Gastroesophageal sphincter (tissue), 4 donors: ENCODE measurements around the gene FREM1. TPM values are rescaled to one million over a fixed set of nuclear protein-coding genes. Genes with fewer than 3 reads are reported as not detected.

Experiments
- ATAC-seq: fragments of 150-250 bp; one replicate; pipeline ENCODE4 v1.9.1; 2016; ENCODE audit warnings: mild to moderate bottlenecking, moderate library complexity
- H3K27ac ChIP-seq, 4 donors: fragments of 200-600 bp; sonication (generic) in 3 of 4; 1 replicate in 3 of 4; 2 replicates in 1 of 4; pipeline ENCODE4 v1.5.1; 2016 to 2019
- H3K27me3 ChIP-seq: fragments of 200-600 bp; sonication (generic); one replicate; pipeline ENCODE4 v1.5.1; 2019
- H3K36me3 ChIP-seq, 2 donors: fragments of 200-600 bp; sonication (generic); one replicate each; pipeline ENCODE4 v1.5.1; 2019; ENCODE audit warnings: control low read depth in 1 of 2
- H3K4me1 ChIP-seq, 3 donors: fragments of 200-600 bp; sonication (generic); 1 replicate in 2 of 3; 2 replicates in 1 of 3; pipeline ENCODE4 v1.5.1; 2016 to 2019; ENCODE audit warnings: control low read depth in 2 of 3
- H3K4me3 ChIP-seq, 2 donors: fragments of 200-600 bp; sonication (generic); one replicate each; pipeline ENCODE4 v1.5.1; 2019; ENCODE audit warnings: mild to moderate bottlenecking in 1 of 2, moderate library complexity in 1 of 2
- H3K9me3 ChIP-seq, 3 donors: fragments of 200-600 bp; sonication (generic); one replicate each; pipeline ENCODE4 v1.5.1; 2017 to 2019; ENCODE audit warnings: control low read depth in 2 of 3
- CTCF ChIP-seq, 4 experiments: fragments of 200-600 bp in 2 of 4; fragments of 450-650 bp in 2 of 4; sonication (generic) in 1 of 4; IDR thresholded peaks; one replicate each; pipeline ENCODE4 v1.5.1; 2017 to 2019; ENCODE audit warnings: antibody characterized with exemption in 4 of 4, mild to moderate bottlenecking in 2 of 4, moderate library complexity in 2 of 4
- EP300 ChIP-seq: sonication (generic); formaldehyde crosslinking; IDR thresholded peaks from one replicate; pipeline ENCODE4 v1.6.1; 2017; ENCODE audit warnings: antibody characterized with exemption, mild to moderate bottlenecking
- POLR2A ChIP-seq, 2 donors: fragments of 450-650 bp; IDR thresholded peaks; one replicate each; pipeline ENCODE4 v1.6.1; 2017; ENCODE audit warnings: antibody characterized with exemption in 2 of 2, mild to moderate bottlenecking in 2 of 2, moderate library complexity in 1 of 2
- POLR2AphosphoS5 ChIP-seq: sonication (generic); formaldehyde crosslinking; IDR thresholded peaks from one replicate; pipeline ENCODE4 v1.6.1; 2017; ENCODE audit warnings: antibody characterized with exemption
- WGBS, 2 donors: methylation state at CpG; one replicate each; pipeline ENCODE4 v1.1.5; 2018; ENCODE audit warnings: low coverage in 1 of 2; 5-methylcytosine and 5-hydroxymethylcytosine counted together
- total RNA-seq, 4 donors: library from RNA; depleted of rRNA; stranded (reverse); fragments of >200 nt; gene quantifications; one replicate each; pipeline ENCODE4 v1.1.0, GENCODE V29; 2016

Gene FREM1
- total RNA-seq, 4 donors from 2014 or later: 0.59 to 4.8 (median 2.7) TPM

- Histone ChIP-seq H3K27ac (no peak overlapping the region), H3K4me3 (no peak overlapping the region), H3K9me3 (peaks cover 0 to 46% (median 0%) of the 10 kb centered on the region in 3 donors), H3K27me3 (peaks cover 3% of the 10 kb centered on the region), H3K36me3 (no peaks in the 10 kb centered on the region), H3K4me1 (no peaks in the 10 kb centered on the region)
- ATAC-seq: no peak
- TF ChIP-seq POLR2AphosphoS5 (no peak), POLR2A (IDR thresholded peaks at IDR 0.05) (no peak), EP300 (no peak), CTCF (IDR thresholded peaks at IDR 0.05) (no peak)
- 83 to 92% methylated on average over 4 to 5 of the region's 5 CpGs for WGBS, 2 donors
Measured at GRCh38 chr9:14706530-14707140, 203.6 kb downstream of the FREM1 start.

GRCh38 chr9:14705079-14705478, 205.1 kb downstream of the FREM1 start:
- peaks cover 7% of the 10 kb centered on the region for H3K27me3 ChIP-seq
- TF ChIP-seq POLR2AphosphoS5 (no peak), EP300 (no peak), CTCF (IDR thresholded peaks at IDR 0.05) (no peak), POLR2A (IDR thresholded peaks at IDR 0.05) (no peak)
- no peak overlapping the region for H3K27ac ChIP-seq
- no peaks in the 10 kb centered on the region for H3K4me1 ChIP-seq
- no peak for ATAC-seq
- no peaks in the 10 kb centered on the region for H3K36me3 ChIP-seq
- no peak overlapping the region for H3K4me3 ChIP-seq
- H3K9me3 ChIP-seq: peaks cover 0 to 46% (median 0%) of the 10 kb centered on the region in 3 donors

- no peak for TF ChIP-seq CTCF (IDR thresholded peaks at IDR 0.05)
- TF ChIP-seq EP300: no peak
- no peak for TF ChIP-seq POLR2A (IDR thresholded peaks at IDR 0.05)
- TF ChIP-seq POLR2AphosphoS5: no peak
- Histone ChIP-seq H3K36me3 (no peaks in the 10 kb centered on the region), H3K4me3 (no peak overlapping the region), H3K27me3 (peaks cover 7% of the 10 kb centered on the region), H3K27ac (no peak overlapping the region), H3K9me3 (peaks cover 0 to 46% (median 0%) of the 10 kb centered on the region in 3 donors), H3K4me1 (no peaks in the 10 kb centered on the region)
- 100% methylated on average over 1 of the region's 3 CpGs; no CpG with 5 or more reads in 1 of the 2 donors for WGBS, 2 donors
- ATAC-seq: no peak
Measured at GRCh38 chr9:14704281-14704680, 205.9 kb downstream of the FREM1 start.

- no peak overlapping the region for H3K4me3 ChIP-seq
- H3K4me1 ChIP-seq: no peaks in the 10 kb centered on the region
- H3K9me3 ChIP-seq: peaks cover 0 to 32% (median 0%) of the 10 kb centered on the region in 3 donors
- H3K36me3 ChIP-seq: no peaks in the 10 kb centered on the region
- no peak overlapping the region for H3K27ac ChIP-seq
- peaks cover 7% of the 10 kb centered on the region for H3K27me3 ChIP-seq
- ATAC-seq: no peak
- TF ChIP-seq CTCF (IDR thresholded peaks at IDR 0.05) (no peak), POLR2A (IDR thresholded peaks at IDR 0.05) (no peak), POLR2AphosphoS5 (no peak), EP300 (no peak)
- 35 to 63% methylated on average over 4 of the region's 4 CpGs for WGBS, 2 donors
Measured at GRCh38 chr9:14702200-14702720, 208.0 kb downstream of the FREM1 start.

GRCh38 chr9:14693251-14693861, 216.9 kb downstream of the FREM1 start, which contains the start of gene ZDHHC21:
TSS of gene ZDHHC21 (minus strand) at chr9:14693432. CDS start at chr9:14674340, 19,092 bp downstream.
- peak within 1 kb of the TSS; percentile 89 to 91 for H3K4me3 ChIP-seq
- TF ChIP-seq CTCF (IDR thresholded peaks at IDR 0.05) (peak in 1 of 4 experiments; percentile 38), POLR2AphosphoS5 (peak; percentile 47), POLR2A (IDR thresholded peaks at IDR 0.05) (peak in 1 of 2 donors; percentile 37), EP300 (no peak)
- 37% methylated on average over 5 of the region's 50 CpGs; no CpG with 5 or more reads in 1 of the 2 donors for WGBS, 2 donors
- H3K4me1 ChIP-seq: peaks cover 0 to 28% (median 0%) of the 10 kb centered on the region in 3 donors
- H3K27me3 ChIP-seq: no peaks in the 10 kb centered on the region
- H3K27ac ChIP-seq: peak within 1 kb of the TSS in 3 of 4 donors; percentile 36 to 80 (median 68)
- peak; percentile 94 for ATAC-seq
- H3K9me3 ChIP-seq: no peaks in the 10 kb centered on the region
- peaks cover 0 to 19% of the 10 kb centered on the region in 2 donors for H3K36me3 ChIP-seq
